GM19351 (cell line): Measurements from ENCODE around the gene RER1.

Experiments
- ATAC-seq: cut with Tn5 transposase; IDR thresholded peaks from one replicate; pipeline ENCODE4 v1.9.1; 2021; ENCODE audit warnings: mild to moderate bottlenecking, moderate library complexity; ENCODE audit not compliant: unreplicated experiment

Gene RER1

GRCh38 chr1:2404890-2405511, 13.4 kb downstream of the RER1 start:
- no peak for ATAC-seq

GRCh38 chr1:2405588-2406295, 14.1 kb downstream of the RER1 start:
- no peak for ATAC-seq

DNA sequence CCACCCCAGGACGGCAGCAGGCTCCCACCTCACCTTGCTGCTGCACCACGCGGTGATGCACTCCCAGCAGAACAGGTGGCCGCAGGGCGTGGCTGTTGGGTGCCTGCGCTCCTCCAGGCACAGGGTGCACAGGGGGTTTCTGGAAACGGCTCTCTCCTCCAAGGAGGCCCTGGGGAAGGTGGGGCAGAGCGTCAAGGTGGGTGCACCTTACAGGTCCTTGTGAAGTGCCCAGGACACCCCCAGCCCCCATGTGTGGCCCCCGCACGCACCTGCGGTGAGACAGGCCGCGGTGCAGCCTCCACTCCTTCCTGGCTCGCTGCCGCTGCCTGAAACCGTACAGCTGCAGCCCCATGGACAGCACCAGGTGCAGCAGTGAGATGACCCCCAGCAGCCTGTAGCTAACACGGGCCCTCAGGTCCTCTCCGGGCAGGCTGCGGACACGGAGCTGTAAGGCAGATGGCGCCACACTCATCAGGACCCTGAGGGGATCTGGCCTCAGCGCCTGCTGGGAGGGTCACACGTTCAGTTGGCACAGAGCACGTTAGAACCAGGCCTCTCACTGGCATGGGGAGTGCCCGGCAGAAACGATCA, 14.9 kb downstream of the RER1 start:
- no peak for ATAC-seq

- no peak for ATAC-seq
Measured at GRCh38 chr1:2407166-2407990, 15.7 kb downstream of the RER1 start.

- ATAC-seq, result no peak
Measured at GRCh38 chr1:2407991-2408275, 16.3 kb downstream of the RER1 start.

DNA sequence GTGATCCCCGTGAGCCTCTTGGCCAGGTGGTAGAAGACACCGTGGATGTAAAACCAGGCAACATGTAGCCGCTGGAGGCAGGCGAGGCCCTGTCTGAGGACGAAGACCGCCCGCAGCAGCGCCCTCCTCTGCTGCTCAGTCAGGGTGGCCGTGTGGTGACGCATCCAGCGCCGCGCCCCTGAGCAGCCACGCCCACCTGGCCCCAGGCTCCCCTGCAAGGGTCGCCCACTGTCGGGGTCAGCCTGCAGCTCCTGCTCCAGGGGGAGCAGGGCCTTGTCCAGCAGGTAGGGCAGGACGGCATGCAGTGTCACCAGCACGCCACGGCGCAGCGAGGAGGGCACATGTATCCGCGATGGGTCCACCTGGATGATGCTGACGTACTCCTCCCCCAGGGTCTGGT, 16.8 kb downstream of the RER1 start:
- ATAC-seq, result no peak

DNA sequence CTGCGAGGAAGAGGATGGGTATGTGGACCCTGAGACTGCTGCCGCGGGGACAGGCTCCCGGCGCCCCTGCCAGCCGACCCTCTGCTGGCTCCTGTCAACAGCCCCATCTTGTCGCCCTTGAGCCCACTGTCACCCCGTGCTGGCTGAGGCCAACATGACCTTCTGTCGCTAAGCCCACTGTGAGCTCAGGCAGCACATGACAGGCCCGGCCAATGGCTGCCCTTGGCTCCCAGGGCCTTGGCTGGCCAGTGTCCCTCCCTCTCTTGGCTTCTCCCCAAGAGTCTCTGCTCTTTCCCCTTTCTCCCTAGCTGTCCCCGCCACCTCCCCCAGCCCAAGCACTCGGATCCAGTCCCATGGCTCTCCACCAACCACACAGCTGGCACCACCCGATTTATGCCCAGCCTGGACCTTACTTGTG, 17.2 kb downstream of the RER1 start:
- ATAC-seq, result no peak

DNA sequence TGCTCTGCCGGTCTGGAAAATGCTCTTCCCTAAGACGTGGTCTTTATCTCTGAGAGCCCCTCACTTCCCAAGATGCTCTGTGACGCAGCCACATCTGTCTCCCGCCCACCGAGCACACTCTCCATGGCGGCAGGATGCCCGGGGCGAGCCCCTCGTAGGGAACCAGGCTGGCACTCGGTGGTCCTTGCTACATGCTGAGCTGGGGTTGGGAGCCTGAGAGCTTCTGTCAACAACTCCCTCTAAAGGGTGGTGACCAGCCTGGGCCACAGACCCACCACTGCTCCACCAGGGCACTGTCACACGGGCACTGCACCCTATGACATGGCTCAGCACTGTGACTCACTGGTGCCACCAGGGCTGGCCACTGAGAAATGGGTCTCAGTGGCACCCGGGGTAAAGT, 18.1 kb downstream of the RER1 start:
- ATAC-seq, result no peak

DNA sequence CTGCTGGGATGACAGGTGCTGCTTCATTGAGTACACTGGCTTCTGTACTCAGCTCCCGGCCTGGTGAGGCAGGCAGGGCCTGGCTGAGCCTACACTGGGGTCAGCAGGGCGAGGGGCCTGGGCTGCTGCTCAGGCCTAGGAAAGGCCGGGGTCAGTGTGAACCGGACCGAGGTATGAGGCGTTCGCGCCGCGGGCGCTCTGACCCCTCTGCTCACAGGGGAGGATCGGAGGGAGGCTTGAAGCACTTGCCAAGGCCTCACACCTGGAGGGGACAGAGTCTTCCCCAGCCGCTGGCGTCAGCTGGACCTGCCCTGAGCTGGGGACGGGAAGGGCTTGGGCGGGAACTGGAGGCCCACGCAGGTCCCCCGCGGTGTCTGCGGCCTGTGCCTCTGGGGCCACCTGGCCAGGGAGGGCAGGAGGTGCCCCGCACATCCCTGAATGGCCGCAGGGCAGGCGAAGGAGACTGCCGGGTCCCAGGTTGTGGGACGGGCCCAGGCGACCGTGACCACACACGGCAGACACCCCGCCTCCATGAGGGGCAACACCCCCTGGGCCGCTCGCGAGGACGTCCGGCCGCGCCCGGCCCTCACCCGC, 20.3 kb downstream of the RER1 start:
- peak; percentile 24 for ATAC-seq

DNA sequence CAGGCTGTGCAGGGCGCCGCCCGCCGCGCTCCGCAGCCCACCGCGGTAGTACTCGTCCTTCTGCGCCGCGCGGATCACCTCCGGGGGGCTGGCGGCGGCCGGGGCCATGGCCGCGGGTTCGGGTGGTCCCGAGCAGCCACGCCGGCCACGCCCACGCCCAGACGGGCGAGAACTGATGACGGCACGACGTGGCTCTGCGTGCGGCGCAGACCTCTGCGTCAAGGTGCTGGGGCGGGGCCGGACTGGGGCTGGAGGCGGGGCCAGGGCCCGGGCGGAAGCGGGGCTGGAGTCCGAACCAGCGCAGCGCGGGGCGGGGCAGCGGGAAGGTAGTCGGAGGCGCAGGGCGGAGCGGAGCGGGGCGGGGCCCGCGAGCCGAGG, 20.7 kb downstream of the RER1 start, which contains the start of gene PEX10:
Gene PEX10, minus strand, starts transcription at position 170 of the 378 bp plus-strand sequence. Its CDS starts 62 bp downstream, at position 108.
- peak; percentile 78 for ATAC-seq

DNA sequence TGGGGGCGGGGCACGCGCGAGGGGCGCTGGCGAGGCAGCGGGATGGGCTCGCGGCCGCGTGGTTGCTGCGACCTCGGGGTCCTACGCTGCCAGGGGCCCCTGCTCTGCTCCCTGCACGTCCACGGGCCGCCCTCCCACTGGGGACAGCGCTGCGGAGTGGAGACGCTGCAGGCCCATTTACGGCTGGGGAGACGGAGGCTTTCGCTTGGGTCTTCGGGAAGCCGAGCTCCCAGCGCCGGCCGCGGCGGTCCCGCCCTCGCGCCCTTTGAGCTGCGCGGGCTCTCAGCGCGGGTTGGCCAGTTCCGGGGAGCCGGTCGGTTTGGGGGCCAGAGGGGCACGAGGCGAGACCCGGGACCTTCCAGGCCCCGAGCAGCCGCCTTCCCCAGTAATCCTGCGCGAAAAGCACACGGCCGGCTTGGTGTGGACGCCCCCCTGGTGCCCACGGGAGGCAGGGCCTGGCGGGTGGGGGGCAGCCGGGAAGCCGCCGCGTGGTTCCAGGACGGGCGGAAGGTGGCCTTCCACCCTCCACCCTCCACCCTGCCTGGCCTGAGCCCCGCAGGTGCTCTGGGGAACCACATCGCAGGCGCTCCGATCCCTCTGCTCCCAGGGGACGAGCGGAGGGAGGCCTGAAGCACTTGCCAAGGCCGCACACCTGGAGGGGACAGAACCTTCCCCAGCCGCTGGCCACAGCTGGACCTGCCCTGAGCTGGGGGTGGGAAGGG, 21.3 kb downstream of the RER1 start:
- peak; percentile 25 for ATAC-seq

DNA sequence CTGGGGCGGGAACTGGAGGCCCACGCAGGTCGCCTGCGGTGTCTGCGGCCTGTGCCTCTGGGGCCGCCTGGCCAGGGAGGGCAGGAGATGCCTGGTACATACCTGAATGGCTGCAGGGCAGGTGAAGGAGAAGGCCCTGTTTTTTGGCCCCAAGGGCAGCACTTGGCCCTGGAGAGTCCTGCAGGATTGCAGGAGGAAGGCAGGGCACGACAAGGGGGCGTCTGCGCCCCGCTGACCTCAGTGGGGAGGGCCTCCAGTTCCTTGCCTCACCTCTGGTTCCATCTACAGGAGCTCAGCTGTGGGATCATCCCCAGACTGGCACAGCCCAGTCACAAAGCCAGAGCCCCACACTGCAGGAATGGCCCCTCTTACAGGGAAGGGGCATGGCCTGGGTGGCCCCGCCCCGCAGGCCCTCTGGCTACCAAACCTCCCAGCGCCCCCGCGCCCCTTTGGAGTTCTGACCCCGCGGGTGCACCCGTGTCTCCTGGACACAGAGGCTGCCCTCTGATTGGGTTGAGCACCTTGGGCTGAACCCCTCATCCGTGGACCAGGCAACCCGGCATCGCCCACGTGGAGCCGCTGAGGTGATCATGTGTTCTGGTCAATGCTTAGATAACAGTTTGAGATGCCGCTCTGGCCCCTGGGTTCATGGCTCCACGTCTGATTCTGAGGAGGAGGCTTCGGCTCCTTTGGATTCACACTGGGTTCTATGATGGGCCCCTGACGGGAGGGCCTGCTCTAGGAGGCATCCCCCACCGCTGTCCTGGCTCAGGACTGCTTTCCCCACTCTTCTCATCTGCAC, 22.1 kb downstream of the RER1 start:
- ATAC-seq, result no peak

DNA sequence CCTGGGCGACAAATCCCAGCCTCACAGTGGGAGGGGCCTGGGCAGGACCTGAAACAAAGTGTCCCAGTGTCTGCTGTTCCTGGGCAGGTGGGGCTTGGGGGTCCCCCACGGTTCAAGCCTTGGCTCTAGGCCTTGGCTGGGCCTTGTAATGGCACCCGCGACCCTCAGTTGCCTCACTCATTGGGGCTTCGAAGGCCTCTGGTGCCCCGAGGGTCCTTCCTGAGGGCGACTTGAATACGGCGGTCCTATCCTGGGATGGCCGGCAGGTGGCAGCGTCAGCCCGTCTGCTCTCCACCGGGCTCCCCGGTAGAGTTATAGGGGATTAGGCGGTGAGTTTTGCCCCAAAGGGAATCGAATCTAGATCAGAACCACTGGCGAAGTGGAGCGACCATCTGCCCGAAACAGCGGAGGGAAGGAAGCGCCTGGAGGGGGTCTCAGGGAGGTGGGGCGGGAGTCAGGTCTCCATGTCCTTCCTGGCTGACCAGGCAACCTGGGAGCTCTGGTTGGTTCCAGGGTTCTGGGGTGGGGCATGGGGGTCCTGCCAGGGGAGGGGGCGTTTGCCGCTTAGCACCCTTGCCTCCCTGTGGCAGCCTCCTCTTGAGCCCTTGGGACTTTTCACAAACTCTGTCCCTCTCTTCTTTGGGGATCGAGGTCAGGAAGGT, 22.8 kb downstream of the RER1 start:
- ATAC-seq, result no peak

- ATAC-seq, result no peak
Measured at GRCh38 chr1:2415337-2415736, 23.7 kb downstream of the RER1 start.

GRCh38 chr1:2415801-2416208, 24.2 kb downstream of the RER1 start:
- ATAC-seq, result no peak

DNA sequence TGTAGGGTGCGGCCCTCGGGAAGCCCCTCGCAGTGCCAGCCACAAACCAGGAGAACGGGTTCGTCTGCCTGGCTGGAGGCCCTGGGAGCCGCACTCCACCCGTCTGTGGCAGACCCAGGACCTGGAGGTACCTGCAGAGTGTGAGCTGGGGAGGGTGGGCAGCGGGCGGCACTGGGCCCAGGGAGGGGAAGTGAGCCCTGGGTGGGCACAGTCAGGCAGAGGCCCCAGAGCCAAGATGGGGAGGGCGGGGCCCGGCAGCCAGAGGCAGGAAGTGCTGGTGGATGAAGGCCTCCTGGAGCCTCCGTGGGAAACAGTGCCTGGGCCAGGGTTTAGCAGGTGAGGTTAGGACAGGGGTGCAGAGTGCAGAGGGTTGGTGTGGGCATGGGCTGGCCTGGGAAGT, 24.8 kb downstream of the RER1 start:
- ATAC-seq, result no peak

GRCh38 chr1:2417083-2417832, 25.6 kb downstream of the RER1 start:
- no peak for ATAC-seq

- ATAC-seq, result no peak
Measured at GRCh38 chr1:2417833-2418225, 26.2 kb downstream of the RER1 start.
